Suprapubic skin (tissue), 4 donors: ENCODE measurements around the gene MRPL4. TPM values are rescaled to one million over a fixed set of nuclear protein-coding genes. Genes with fewer than 3 reads are reported as not detected.
"Not testable (repeated sequence)": the region's sequence is repeated elsewhere in the genome, so short reads cannot be mapped to it uniquely, and the experiment has no call there.

ENCODE experiments used
- DNase-seq, 2 donors: peaks; one replicate each; pipeline ENCODE4 v3.0.0-alpha.2; 2019; ENCODE audit warnings: low spot score in 2 of 2
- H3K27ac ChIP-seq: fragments of 200-600 bp; sonication (generic); one replicate; pipeline ENCODE4 v1.5.1; 2019
- H3K27me3 ChIP-seq: fragments of 200-600 bp; sonication (generic); one replicate; pipeline ENCODE4 v1.5.1; 2019
- H3K36me3 ChIP-seq: fragments of 200-600 bp; sonication (generic); one replicate; pipeline ENCODE4 v1.5.1; 2019
- H3K4me1 ChIP-seq: fragments of 200-600 bp; sonication (generic); one replicate; pipeline ENCODE4 v1.5.1; 2019
- H3K4me3 ChIP-seq: fragments of 200-600 bp; sonication (generic); one replicate; pipeline ENCODE4 v1.5.1; 2019; ENCODE audit warnings: mild to moderate bottlenecking
- H3K9me3 ChIP-seq: fragments of 200-600 bp; sonication (generic); one replicate; pipeline ENCODE4 v1.5.1; 2019
- EP300 ChIP-seq: sonication (generic); formaldehyde crosslinking; IDR thresholded peaks from one replicate; pipeline ENCODE4 v1.6.1; 2017; ENCODE audit warnings: antibody characterized with exemption
- POLR2A ChIP-seq, 2 donors: fragments of 450-650 bp; IDR thresholded peaks; one replicate each; pipeline ENCODE4 v1.6.1; 2017; ENCODE audit warnings: antibody characterized with exemption in 2 of 2, mild to moderate bottlenecking in 2 of 2, moderate library complexity in 2 of 2
- POLR2AphosphoS5 ChIP-seq, 3 donors: sonication (generic); formaldehyde crosslinking; IDR thresholded peaks; one replicate each; pipeline ENCODE4 v1.6.1; 2017; ENCODE audit warnings: antibody characterized with exemption in 3 of 3
- WGBS: methylation state at CpG from one replicate; pipeline ENCODE4 v1.1.5; 2018; 5-methylcytosine and 5-hydroxymethylcytosine counted together
- total RNA-seq, 4 donors: library from RNA; depleted of rRNA; stranded (reverse); fragments of >200 nt; gene quantifications; one replicate each; pipeline ENCODE4 v1.1.0, GENCODE V29; 2016
- TF ChIP-seq, protein P1 (sequence below), 2 donors: fragments of 200-600 bp in 1 of 2; fragments of 450-650 bp in 1 of 2; sonication (generic) in 1 of 2; IDR thresholded peaks; one replicate each; pipeline ENCODE4 v1.5.1; 2016 to 2019; ENCODE audit warnings: antibody characterized with exemption in 2 of 2, mild to moderate bottlenecking in 1 of 2, moderate library complexity in 1 of 2

Gene MRPL4
- total RNA-seq, 4 donors from 2014 or later = 53.3 to 108 (median 77.3) TPM

DNA sequence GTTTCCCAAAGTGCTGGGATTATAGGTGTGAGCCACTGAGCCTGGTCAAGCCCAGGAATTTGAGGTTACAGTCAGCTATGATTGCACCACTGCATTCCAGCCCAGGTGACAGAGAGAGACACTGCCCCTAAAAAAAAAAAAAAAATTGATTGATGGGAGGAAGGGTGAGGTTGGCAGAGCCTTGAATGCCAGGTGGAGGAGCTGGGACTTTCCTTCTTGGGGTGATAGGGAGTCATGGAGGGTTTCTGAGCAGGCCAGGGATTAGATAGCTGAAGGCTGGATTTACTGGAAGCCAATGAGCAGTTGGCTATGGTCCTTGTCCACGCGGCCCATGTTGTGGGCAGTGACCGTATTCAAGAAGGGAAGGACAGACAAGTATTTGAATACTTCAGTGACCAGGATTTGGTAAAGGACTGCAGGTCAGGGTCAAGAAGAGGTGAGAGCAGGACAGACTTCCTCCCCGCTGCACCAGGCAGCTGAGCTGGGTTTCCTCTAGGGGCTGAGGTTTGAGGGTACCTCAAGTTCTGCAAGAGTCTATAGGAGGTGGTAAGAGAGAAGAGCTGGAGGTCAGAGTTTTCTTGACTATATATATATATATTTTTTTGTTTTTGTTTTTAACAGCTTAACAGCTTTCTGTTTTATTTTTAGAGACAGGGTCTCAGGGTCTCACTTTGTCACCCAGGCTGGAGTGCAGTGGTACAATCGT lies 27.9 kb downstream of the MRPL4 start:
- 88% methylated on average over 5 of the region's 5 CpGs for WGBS
- TF ChIP-seq POLR2AphosphoS5 (IDR thresholded peaks at IDR 0.05) = no peak
- TF ChIP-seq, protein P1, sequence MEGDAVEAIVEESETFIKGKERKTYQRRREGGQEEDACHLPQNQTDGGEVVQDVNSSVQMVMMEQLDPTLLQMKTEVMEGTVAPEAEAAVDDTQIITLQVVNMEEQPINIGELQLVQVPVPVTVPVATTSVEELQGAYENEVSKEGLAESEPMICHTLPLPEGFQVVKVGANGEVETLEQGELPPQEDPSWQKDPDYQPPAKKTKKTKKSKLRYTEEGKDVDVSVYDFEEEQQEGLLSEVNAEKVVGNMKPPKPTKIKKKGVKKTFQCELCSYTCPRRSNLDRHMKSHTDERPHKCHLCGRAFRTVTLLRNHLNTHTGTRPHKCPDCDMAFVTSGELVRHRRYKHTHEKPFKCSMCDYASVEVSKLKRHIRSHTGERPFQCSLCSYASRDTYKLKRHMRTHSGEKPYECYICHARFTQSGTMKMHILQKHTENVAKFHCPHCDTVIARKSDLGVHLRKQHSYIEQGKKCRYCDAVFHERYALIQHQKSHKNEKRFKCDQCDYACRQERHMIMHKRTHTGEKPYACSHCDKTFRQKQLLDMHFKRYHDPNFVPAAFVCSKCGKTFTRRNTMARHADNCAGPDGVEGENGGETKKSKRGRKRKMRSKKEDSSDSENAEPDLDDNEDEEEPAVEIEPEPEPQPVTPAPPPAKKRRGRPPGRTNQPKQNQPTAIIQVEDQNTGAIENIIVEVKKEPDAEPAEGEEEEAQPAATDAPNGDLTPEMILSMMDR (IDR thresholded peaks at IDR 0.05) = no peak
- no peak for TF ChIP-seq POLR2A (IDR thresholded peaks at IDR 0.05)
- TF ChIP-seq EP300 = no peak
- Histone ChIP-seq H3K36me3 (peaks cover 32% of the 10 kb centered on the region), H3K9me3 (no peaks in the 10 kb centered on the region), H3K27me3 (no peaks in the 10 kb centered on the region), H3K27ac (no peak overlapping the region), H3K4me3 (no peak overlapping the region), H3K4me1 (peaks cover 1% of the 10 kb centered on the region)
- DNase-seq = no peak

- not testable (repeated sequence) for DNase-seq, H3K27me3 ChIP-seq, H3K4me1 ChIP-seq, H3K9me3 ChIP-seq, H3K4me3 ChIP-seq, H3K27ac ChIP-seq
- WGBS = 97% methylated on average over 5 of the region's 5 CpGs
- peaks cover 34% of the 10 kb centered on the region for H3K36me3 ChIP-seq
Observed at GRCh38 chr19:10282043-10282442, 30.0 kb downstream of the MRPL4 start.

- DNase-seq = no peak
- H3K27ac ChIP-seq = no peak overlapping the region
- peaks cover 34% of the 10 kb centered on the region for H3K36me3 ChIP-seq
- peaks cover 17% of the 10 kb centered on the region for H3K4me1 ChIP-seq
- H3K4me3 ChIP-seq = no peak overlapping the region
- TF ChIP-seq POLR2A (IDR thresholded peaks at IDR 0.05) (no peak), EP300 (no peak), POLR2AphosphoS5 (IDR thresholded peaks at IDR 0.05) (no peak)
- TF ChIP-seq, protein P1 (IDR thresholded peaks at IDR 0.05) = no peak
- H3K9me3 ChIP-seq = no peaks in the 10 kb centered on the region
- WGBS = 64% methylated on average over 20 of the region's 23 CpGs
- H3K27me3 ChIP-seq = peaks cover 15% of the 10 kb centered on the region
Observed at GRCh38 chr19:10283301-10284064, 31.5 kb downstream of the MRPL4 start.

- Histone ChIP-seq H3K9me3 (no peaks in the 10 kb centered on the region), H3K36me3 (peaks cover 34% of the 10 kb centered on the region), H3K4me3 (no peak overlapping the region), H3K4me1 (peaks cover 26% of the 10 kb centered on the region), H3K27me3 (peaks cover 24% of the 10 kb centered on the region), H3K27ac (no peak overlapping the region)
- TF ChIP-seq EP300 = no peak
- TF ChIP-seq POLR2A (IDR thresholded peaks at IDR 0.05) = no peak
- TF ChIP-seq, protein P1 (IDR thresholded peaks at IDR 0.05) = no peak
- no peak for TF ChIP-seq POLR2AphosphoS5 (IDR thresholded peaks at IDR 0.05)
- WGBS = 96% methylated on average over 16 of the region's 34 CpGs
- DNase-seq = no peak
Observed at GRCh38 chr19:10284065-10284959, 32.3 kb downstream of the MRPL4 start.

- no peak overlapping the region for H3K4me3 ChIP-seq
- TF ChIP-seq POLR2A (IDR thresholded peaks at IDR 0.05) = no peak
- no peak for TF ChIP-seq POLR2AphosphoS5 (IDR thresholded peaks at IDR 0.05)
- no peak for TF ChIP-seq EP300
- TF ChIP-seq, protein P1 (IDR thresholded peaks at IDR 0.05) = no peak
- H3K4me1 ChIP-seq = peaks cover 32% of the 10 kb centered on the region
- WGBS = 97% methylated on average over 5 of the region's 13 CpGs
- no peaks in the 10 kb centered on the region for H3K9me3 ChIP-seq
- H3K27me3 ChIP-seq = peaks cover 30% of the 10 kb centered on the region
- no peak for DNase-seq
- H3K27ac ChIP-seq = no peak overlapping the region
- peaks cover 33% of the 10 kb centered on the region for H3K36me3 ChIP-seq
Observed at GRCh38 chr19:10284960-10285278, 32.9 kb downstream of the MRPL4 start.
